ENCODE results near the gene EMP2.

- TF ChIP-seq, protein P1, sequence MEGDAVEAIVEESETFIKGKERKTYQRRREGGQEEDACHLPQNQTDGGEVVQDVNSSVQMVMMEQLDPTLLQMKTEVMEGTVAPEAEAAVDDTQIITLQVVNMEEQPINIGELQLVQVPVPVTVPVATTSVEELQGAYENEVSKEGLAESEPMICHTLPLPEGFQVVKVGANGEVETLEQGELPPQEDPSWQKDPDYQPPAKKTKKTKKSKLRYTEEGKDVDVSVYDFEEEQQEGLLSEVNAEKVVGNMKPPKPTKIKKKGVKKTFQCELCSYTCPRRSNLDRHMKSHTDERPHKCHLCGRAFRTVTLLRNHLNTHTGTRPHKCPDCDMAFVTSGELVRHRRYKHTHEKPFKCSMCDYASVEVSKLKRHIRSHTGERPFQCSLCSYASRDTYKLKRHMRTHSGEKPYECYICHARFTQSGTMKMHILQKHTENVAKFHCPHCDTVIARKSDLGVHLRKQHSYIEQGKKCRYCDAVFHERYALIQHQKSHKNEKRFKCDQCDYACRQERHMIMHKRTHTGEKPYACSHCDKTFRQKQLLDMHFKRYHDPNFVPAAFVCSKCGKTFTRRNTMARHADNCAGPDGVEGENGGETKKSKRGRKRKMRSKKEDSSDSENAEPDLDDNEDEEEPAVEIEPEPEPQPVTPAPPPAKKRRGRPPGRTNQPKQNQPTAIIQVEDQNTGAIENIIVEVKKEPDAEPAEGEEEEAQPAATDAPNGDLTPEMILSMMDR (conservative IDR thresholded peaks at IDR 0.05; ENCODE audit: low read length) = no peak
- no peak for TF ChIP-seq EZH2phosphoT487 (IDR thresholded peaks at IDR 0.05; ENCODE audit: borderline replicate concordance)
Measured at GRCh38 chr16:10607157-10607556, 26.8 kb upstream of the EMP2 start.

All from Loucy (cell line).